Embryonic facial prominence (tissue), 1 donor: ENCODE results near the gene ASCC1.
A peak's percentile ranks its signal among the peaks of the same experiment; 100 is the strongest.
"Not testable (repeated sequence)": the region's sequence is repeated elsewhere in the genome, so short reads cannot be mapped to it uniquely, and the experiment has no call there.

Experiments
- DNase-seq: peaks from one replicate; pipeline ENCODE4 v3.0.0-alpha.2; 2016; ENCODE audit errors: extremely low spot score

The ASCC1 gene

GRCh38 chr10:72215611-72216549 lies at the start of gene ASCC1, which contains the start of gene ANAPC16:
TSS of gene ASCC1 (minus strand) at chr10:72216276. CDS start at chr10:72213298, 2,978 bp downstream.
TSS of gene ANAPC16 (plus strand) at chr10:72216012. CDS start at chr10:72223915, 7,903 bp downstream.
- peak; percentile 85 for DNase-seq

GRCh38 chr10:72265508-72265907 lies 49.4 kb upstream of the ASCC1 start:
- DNase-seq, result no peak

- DNase-seq, result no peak
Measured at GRCh38 chr10:72264536-72264935, 48.5 kb upstream of the ASCC1 start.

- no peak for DNase-seq
Measured at GRCh38 chr10:72263613-72264241, 47.7 kb upstream of the ASCC1 start.

- no peak for DNase-seq
Measured at GRCh38 chr10:72261784-72262404, 45.8 kb upstream of the ASCC1 start.

- DNase-seq, result peak; percentile 83
Measured at GRCh38 chr10:72260976-72261783, 45.1 kb upstream of the ASCC1 start.

GRCh38 chr10:72260239-72260975 lies 44.3 kb upstream of the ASCC1 start:
- no peak for DNase-seq

GRCh38 chr10:72259491-72260238 lies 43.6 kb upstream of the ASCC1 start:
- peak; percentile 86 for DNase-seq

- DNase-seq, result no peak
Measured at GRCh38 chr10:72258617-72259016, 42.5 kb upstream of the ASCC1 start.

- DNase-seq, result no peak
Measured at GRCh38 chr10:72257051-72257892, 41.2 kb upstream of the ASCC1 start.

- DNase-seq, result no peak
Measured at GRCh38 chr10:72255977-72256729, 40.1 kb upstream of the ASCC1 start.

- DNase-seq, result no peak
Measured at GRCh38 chr10:72254813-72255568, 38.9 kb upstream of the ASCC1 start.

- no peak for DNase-seq
Measured at GRCh38 chr10:72253578-72253977, 37.5 kb upstream of the ASCC1 start.

- no peak for DNase-seq
Measured at GRCh38 chr10:72252972-72253371, 36.9 kb upstream of the ASCC1 start.

GRCh38 chr10:72251635-72252034 lies 35.6 kb upstream of the ASCC1 start:
- DNase-seq, result no peak

GRCh38 chr10:72250666-72251065 lies 34.6 kb upstream of the ASCC1 start:
- no peak for DNase-seq

- DNase-seq, result not testable (repeated sequence)
Measured at GRCh38 chr10:72249176-72249862, 33.2 kb upstream of the ASCC1 start.
